ENCODE results near the gene VAMP5. TPM values are rescaled to one million over a fixed set of nuclear protein-coding genes. Genes with fewer than 3 reads are reported as not detected.
A peak's percentile ranks its signal among the peaks of the same experiment; 100 is the strongest.

The VAMP5 gene
- total RNA-seq, 1 donor from 2014 or later, result 87.0 TPM

DNA sequence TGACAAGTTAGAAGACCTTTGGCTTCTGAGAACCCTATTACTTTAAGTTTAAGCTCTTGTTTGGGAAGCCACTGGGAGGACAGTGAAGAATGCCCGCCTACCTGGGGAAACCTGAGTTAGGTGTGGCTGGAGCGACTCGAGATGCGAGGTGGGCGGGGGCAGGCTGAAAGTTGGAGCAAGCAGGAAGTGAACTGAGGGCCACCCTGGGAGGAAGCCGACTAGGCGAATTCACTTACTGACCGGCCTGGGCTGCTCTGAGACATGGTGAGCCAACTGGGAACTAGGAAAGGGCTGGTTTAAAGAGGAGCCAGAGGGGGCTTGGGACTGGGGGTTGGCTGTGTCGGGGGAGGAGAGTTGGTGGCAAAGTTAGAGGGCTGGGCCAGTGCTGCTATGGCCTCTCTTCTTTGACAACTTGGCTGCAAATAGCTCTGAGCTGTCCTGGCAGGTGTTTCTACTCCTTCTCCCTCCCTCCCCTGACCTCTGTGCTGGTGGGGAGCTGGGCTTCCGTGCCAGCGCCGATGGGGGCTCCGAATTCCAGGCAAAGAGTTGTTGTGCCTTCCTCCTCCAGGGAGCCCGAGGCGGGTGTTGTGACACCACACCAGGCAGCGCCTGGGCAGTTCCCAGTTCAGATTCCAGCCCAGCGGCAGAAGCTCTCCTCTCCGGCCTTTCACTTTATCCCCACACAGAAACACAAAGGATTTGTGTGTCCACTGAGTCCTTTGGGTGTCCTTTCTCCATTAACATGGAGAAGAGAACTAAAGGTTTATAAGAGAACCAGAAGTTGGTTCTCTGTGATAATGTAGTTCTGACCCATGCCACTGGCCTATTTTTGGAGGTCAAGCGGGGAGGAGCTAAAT lies 6.6 kb upstream of the VAMP5 start, which contains the start of gene VAMP8:
VAMP8 (plus strand) TSS at position 201 of the 857 bp plus-strand sequence; CDS start at position 262, 61 bp downstream.
- peaks cover 49% of the 10 kb centered on the region for H3K4me1 ChIP-seq
- DNase-seq (peak; percentile 90), ATAC-seq (peak; percentile 86 to 94)
- TF ChIP-seq, protein P1, sequence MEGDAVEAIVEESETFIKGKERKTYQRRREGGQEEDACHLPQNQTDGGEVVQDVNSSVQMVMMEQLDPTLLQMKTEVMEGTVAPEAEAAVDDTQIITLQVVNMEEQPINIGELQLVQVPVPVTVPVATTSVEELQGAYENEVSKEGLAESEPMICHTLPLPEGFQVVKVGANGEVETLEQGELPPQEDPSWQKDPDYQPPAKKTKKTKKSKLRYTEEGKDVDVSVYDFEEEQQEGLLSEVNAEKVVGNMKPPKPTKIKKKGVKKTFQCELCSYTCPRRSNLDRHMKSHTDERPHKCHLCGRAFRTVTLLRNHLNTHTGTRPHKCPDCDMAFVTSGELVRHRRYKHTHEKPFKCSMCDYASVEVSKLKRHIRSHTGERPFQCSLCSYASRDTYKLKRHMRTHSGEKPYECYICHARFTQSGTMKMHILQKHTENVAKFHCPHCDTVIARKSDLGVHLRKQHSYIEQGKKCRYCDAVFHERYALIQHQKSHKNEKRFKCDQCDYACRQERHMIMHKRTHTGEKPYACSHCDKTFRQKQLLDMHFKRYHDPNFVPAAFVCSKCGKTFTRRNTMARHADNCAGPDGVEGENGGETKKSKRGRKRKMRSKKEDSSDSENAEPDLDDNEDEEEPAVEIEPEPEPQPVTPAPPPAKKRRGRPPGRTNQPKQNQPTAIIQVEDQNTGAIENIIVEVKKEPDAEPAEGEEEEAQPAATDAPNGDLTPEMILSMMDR (IDR thresholded peaks at IDR 0.05), result no peak
- no peaks in the 10 kb centered on the region for H3K9me3 ChIP-seq
- H3K27ac ChIP-seq, result peak within 1 kb of the TSS; percentile 92
- H3K4me3 ChIP-seq, result peak within 1 kb of the TSS; percentile 64
- H3K27me3 ChIP-seq (ENCODE audit: low read depth), result no peaks in the 10 kb centered on the region
- H3K36me3 ChIP-seq, result peaks cover 17% of the 10 kb centered on the region
- intact Hi-C loops (cut with DNase I), result no loop called here

DNA sequence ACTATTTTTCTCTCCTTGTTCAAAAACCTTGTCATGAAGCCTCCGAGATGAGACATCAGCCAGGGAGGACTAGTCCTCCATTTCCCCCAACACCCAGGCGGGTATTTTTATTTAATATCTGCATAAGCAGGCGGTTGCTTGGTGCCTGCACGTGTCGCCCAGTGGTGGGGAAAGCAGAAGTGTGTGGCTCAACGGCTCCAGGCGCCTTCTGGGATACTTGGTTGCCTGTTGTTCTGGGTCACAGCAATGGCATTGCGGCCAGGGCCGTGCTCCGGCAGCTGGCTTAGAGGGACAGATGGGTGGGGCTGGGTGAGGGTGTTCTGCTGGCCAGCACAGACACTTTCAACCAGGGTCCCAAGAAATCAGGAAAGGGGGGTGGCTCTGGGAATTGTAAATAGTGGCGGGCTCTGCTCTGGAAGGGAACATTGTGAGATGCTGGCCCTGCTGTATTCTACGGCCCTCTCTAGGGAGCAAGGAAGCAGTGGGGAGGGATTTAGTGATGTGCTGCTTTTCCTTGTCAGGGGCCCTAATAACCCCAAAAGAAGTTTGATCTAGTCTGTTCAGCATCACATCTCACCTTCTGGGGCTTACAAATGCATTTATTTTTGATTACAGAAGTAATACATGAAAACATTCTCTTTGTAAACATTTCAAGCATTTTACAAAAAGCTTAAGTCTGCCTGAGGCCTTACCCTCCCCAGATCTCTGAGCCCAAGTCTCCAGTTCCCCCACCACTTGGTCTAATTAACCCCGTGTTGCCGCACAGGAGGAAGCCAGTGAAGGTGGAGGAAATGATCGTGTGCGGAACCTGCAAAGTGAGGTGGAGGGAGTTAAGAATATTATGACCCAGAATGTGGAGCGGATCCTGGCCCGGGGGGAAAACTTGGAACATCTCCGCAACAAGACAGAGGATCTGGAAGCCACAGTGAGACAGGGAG lies 5.7 kb upstream of the VAMP5 start:
- peaks cover 24% of the 10 kb centered on the region for H3K36me3 ChIP-seq
- TF ChIP-seq, protein P1 (IDR thresholded peaks at IDR 0.05), result no peak
- DNase-seq (peak; percentile 86), ATAC-seq (peak; percentile 82 to 85)
- H3K27ac ChIP-seq, result peak overlapping the region; percentile 92
- H3K9me3 ChIP-seq, result no peaks in the 10 kb centered on the region
- intact Hi-C loops (cut with DNase I), result no loop called here
- H3K4me3 ChIP-seq, result peak overlapping the region; percentile 64
- no peaks in the 10 kb centered on the region for H3K27me3 ChIP-seq (ENCODE audit: low read depth)
- peaks cover 57% of the 10 kb centered on the region for H3K4me1 ChIP-seq

DNA sequence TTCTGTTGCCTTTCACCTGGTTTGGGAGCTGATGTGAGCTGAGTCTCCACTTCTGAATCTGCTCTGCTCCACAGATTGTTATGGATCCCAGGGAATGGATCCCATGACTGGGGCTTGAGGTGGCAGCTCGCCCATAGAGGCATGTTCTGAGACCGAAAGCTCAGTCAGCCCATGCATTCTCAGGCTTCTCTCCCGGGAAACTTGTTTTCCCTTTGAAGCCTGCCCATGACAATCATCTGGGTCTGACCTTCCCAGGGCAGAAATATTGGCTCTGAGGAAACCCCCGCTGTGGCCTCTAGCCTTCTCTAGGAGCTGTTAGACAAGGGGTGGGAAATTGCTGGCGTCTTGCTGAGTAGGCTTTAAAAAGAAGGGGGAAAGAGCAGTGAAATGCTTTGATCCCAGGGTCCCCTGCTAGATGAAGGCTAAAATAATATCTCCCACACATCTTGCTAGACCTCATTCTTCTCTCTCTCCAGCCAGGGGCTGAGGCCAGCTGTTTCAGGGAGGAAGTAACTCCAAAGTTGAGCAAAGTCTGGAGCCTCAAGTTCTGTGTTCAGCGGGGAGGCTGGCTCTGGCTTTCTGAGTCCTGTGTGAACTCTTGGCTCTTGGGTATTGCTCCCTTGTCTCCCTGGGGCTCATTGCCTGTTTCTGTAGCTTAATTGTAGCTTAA lies 4.8 kb upstream of the VAMP5 start:
- ATAC-seq (peak in 1 of 2 donors; percentile 20), DNase-seq (peak; percentile 65)
- intact Hi-C loops (cut with DNase I), result no loop called here
- TF ChIP-seq, protein P1 (IDR thresholded peaks at IDR 0.05), result no peak
- Histone ChIP-seq H3K36me3 (peaks cover 24% of the 10 kb centered on the region), H3K27me3 (ENCODE audit: low read depth) (no peaks in the 10 kb centered on the region), H3K4me3 (peak overlapping the region; percentile 64), H3K9me3 (no peaks in the 10 kb centered on the region), H3K27ac (peak overlapping the region; percentile 92), H3K4me1 (peaks cover 64% of the 10 kb centered on the region)

DNA sequence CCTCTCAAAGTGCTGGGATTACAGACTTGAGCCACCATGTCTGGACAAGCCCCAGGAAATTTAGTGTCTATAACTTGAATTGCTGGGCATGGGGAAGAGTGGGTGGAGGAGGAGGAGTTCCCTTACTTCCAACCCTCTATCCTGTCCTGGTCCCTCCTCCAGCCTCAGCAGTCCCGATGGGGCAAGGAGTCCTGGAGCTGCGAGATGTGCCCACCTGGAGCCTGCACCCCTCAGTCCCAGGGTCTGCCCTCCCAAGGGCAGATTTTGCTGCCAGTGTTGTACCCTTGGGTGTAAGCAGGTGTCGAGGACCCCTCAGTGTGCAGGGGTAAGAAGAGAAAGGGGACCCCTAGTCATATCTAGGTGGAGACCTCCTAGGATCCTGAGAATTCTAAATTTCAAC lies 4.0 kb upstream of the VAMP5 start:
- TF ChIP-seq, protein P1 (IDR thresholded peaks at IDR 0.05), result no peak

DNA sequence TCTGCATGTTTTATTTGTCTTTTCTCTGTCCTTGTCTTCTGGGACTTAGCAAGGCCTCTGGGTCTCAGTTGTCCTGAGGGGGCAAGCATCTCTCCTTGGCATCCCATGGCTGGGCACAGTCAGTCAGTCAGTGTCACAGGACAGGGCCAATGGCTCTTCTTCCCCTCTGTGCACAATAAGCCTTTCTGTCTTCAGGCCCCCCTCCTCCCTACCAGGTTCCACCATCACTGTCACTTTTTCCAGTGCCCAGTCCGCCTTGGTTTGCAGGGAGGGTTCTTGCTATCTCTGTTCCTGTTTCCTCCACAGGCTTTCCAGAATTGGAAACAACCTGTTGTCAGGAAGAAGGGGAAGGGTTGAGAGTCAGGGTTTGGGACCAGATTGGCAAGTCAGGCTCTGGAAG lies 1.7 kb upstream of the VAMP5 start:
- ATAC-seq (no peak), DNase-seq (no peak)
- intact Hi-C loops (cut with DNase I), result no loop called here
- H3K36me3 ChIP-seq, result peaks cover 24% of the 10 kb centered on the region
- H3K4me1 ChIP-seq, result peaks cover 75% of the 10 kb centered on the region
- TF ChIP-seq, protein P1 (IDR thresholded peaks at IDR 0.05), result no peak
- no peak overlapping the region for H3K4me3 ChIP-seq
- H3K27ac ChIP-seq, result peak overlapping the region; percentile 95
- H3K27me3 ChIP-seq (ENCODE audit: low read depth), result no peaks in the 10 kb centered on the region
- no peaks in the 10 kb centered on the region for H3K9me3 ChIP-seq

More for the DNA sequence above, 4.0 kb upstream of the VAMP5 start:
- peak overlapping the region; percentile 8 for H3K4me3 ChIP-seq
- H3K27ac ChIP-seq, result peak overlapping the region; percentile 92
- H3K9me3 ChIP-seq, result no peaks in the 10 kb centered on the region
- H3K36me3 ChIP-seq, result peaks cover 24% of the 10 kb centered on the region
- ATAC-seq (no peak), DNase-seq (peak; percentile 34)
- no peaks in the 10 kb centered on the region for H3K27me3 ChIP-seq (ENCODE audit: low read depth)
- peaks cover 73% of the 10 kb centered on the region for H3K4me1 ChIP-seq
- intact Hi-C loops (cut with DNase I), result no loop called here
